Measurements from ENCODE around the gene SLC15A3.

The SLC15A3 gene

DNA sequence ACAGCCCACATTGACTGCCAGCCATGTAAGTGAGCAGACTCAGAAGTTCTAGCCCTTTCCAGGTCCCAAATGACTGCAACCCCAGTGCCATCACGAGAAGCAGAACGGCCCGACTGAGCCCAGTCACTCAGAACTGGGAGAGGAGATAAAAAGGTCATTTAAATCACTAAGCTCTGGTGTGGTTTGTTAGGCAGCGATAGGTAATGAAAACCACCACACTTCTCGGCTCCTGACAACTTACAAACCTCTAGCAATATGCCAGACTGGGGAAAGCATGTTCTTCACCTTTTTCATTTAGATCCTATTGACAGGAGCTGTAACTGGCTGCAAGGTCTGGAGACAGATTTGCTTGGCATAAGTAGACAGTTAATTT lies 6.7 kb downstream of the SLC15A3 start:
- DNase-seq (ENCODE audit: low spot score) = no peak
- Histone ChIP-seq H3K27me3 (ENCODE audit: insufficient read depth, poor library complexity, severe bottlenecking) (no peaks in the 10 kb centered on the region), H3K4me3 (ENCODE audit: severe bottlenecking) (no peak overlapping the region), H3K36me3 (ENCODE audit: low read depth) (no peaks in the 10 kb centered on the region), H3K4me1 (ENCODE audit: insufficient read depth, poor library complexity, severe bottlenecking) (no peaks in the 10 kb centered on the region), H3K9me3 (ENCODE audit: severe bottlenecking) (no peaks in the 10 kb centered on the region), H3K27ac (ENCODE audit: poor library complexity, severe bottlenecking) (no peak overlapping the region)
- TF ChIP-seq, protein P1, sequence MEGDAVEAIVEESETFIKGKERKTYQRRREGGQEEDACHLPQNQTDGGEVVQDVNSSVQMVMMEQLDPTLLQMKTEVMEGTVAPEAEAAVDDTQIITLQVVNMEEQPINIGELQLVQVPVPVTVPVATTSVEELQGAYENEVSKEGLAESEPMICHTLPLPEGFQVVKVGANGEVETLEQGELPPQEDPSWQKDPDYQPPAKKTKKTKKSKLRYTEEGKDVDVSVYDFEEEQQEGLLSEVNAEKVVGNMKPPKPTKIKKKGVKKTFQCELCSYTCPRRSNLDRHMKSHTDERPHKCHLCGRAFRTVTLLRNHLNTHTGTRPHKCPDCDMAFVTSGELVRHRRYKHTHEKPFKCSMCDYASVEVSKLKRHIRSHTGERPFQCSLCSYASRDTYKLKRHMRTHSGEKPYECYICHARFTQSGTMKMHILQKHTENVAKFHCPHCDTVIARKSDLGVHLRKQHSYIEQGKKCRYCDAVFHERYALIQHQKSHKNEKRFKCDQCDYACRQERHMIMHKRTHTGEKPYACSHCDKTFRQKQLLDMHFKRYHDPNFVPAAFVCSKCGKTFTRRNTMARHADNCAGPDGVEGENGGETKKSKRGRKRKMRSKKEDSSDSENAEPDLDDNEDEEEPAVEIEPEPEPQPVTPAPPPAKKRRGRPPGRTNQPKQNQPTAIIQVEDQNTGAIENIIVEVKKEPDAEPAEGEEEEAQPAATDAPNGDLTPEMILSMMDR (IDR thresholded peaks at IDR 0.05; ENCODE audit: poor library complexity, severe bottlenecking) = no peak
- no peak for ATAC-seq (ENCODE audit: low read depth)

DNA sequence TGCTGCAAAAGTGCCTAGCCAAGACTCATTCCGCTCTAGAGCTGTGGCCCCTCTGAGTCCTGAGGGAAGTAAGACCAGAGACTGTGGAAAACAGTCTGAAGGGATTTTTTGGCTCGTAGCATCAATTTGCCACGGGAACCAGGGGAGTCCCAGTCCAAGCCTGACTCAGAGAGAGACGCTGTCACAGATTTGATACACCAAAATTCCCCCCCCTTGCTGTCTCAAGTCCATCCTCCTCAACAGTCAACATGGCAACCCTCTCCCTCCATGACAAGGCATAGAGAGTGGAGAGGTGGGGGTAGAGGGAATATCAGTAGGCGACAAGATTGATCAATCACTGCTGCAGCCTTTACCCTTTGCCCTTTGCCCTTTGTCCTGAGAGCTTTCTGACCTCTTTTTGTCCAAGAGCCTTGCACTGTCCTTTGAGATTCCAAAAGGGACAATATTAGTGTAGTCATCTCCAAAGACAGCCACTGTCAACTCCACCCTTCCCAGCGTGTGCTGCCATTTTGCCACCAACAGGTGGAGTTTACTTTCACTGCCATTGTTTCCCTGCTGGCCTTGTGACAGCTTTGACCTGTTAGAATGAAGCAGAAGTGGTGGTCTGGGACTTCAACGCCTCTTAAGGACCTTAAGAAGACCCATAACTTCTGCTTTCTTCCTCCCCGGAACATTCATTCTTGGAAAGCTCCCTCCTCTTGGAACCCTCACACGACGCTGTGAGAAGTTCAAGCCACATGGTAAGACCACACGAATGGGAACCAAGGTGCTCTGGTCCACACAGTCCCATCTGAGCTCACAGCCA lies 7.3 kb downstream of the SLC15A3 start:
- Histone ChIP-seq H3K27ac (ENCODE audit: poor library complexity, severe bottlenecking) (no peak overlapping the region), H3K4me3 (ENCODE audit: severe bottlenecking) (no peak overlapping the region), H3K36me3 (ENCODE audit: low read depth) (no peaks in the 10 kb centered on the region), H3K9me3 (ENCODE audit: severe bottlenecking) (no peaks in the 10 kb centered on the region), H3K27me3 (ENCODE audit: insufficient read depth, poor library complexity, severe bottlenecking) (no peaks in the 10 kb centered on the region), H3K4me1 (ENCODE audit: insufficient read depth, poor library complexity, severe bottlenecking) (no peaks in the 10 kb centered on the region)
- ATAC-seq (ENCODE audit: low read depth) (no peak), DNase-seq (ENCODE audit: low spot score) (no peak)
- TF ChIP-seq, protein P1 (IDR thresholded peaks at IDR 0.05; ENCODE audit: poor library complexity, severe bottlenecking) = no peak

DNA sequence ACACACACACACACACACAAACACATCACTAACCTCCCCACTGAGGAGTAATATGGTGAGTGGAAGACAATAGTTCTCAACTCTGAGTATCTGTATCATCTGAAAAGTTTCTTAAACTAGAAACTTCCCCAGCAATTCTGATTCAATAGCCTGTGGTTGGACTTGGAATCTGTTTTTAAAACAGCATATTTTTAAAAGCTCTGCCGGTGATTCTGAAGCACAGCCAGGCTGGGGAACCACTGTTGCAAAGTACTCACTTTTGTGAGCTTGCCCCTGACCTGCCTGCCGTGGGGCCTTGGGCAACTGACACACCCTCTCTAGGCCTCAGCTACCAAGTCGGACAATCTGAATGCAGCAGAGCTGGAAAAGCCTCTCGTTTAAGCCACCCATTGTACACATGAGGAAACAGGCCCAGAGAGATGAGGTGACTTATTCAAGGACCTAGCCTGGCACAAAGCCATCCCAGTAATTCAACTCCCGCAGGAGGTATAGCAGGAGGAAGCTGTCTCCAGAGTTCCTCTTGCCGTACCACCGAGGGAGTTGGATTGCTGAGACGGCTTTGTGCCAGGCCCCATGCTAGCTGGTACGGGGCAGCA lies 8.9 kb downstream of the SLC15A3 start:
- Histone ChIP-seq H3K27ac (ENCODE audit: poor library complexity, severe bottlenecking) (no peak overlapping the region), H3K4me3 (ENCODE audit: severe bottlenecking) (no peak overlapping the region), H3K4me1 (ENCODE audit: insufficient read depth, poor library complexity, severe bottlenecking) (no peaks in the 10 kb centered on the region), H3K27me3 (ENCODE audit: insufficient read depth, poor library complexity, severe bottlenecking) (no peaks in the 10 kb centered on the region), H3K9me3 (ENCODE audit: severe bottlenecking) (no peaks in the 10 kb centered on the region), H3K36me3 (ENCODE audit: low read depth) (no peaks in the 10 kb centered on the region)
- TF ChIP-seq, protein P1 (IDR thresholded peaks at IDR 0.05; ENCODE audit: poor library complexity, severe bottlenecking) = no peak
- DNase-seq (ENCODE audit: low spot score) (no peak), ATAC-seq (ENCODE audit: low read depth) (peak; percentile 58)

DNA sequence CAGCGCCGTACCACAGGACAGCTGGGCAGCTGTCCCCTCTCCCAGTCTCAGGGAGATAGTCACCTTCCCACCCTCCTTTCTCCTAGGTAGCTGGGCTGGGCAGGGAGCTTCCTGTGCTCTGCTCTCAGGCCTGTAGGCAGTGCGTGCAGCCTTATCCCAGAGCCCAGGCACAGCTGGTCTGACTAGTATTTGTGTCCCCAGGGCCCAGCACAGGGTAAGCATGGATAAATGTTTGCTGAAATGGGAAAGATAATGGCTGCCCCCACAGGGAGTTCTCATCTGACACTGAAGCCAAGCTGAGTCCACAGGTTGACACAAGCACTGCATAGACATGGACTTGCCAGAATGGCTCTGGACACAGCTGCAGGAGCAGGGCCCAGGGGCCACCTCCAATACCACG lies 9.8 kb downstream of the SLC15A3 start:
- ATAC-seq (ENCODE audit: low read depth) (no peak), DNase-seq (ENCODE audit: low spot score) (no peak)
- Histone ChIP-seq H3K9me3 (ENCODE audit: severe bottlenecking) (no peaks in the 10 kb centered on the region), H3K4me1 (ENCODE audit: insufficient read depth, poor library complexity, severe bottlenecking) (no peaks in the 10 kb centered on the region), H3K4me3 (ENCODE audit: severe bottlenecking) (no peak overlapping the region), H3K27ac (ENCODE audit: poor library complexity, severe bottlenecking) (no peak overlapping the region), H3K36me3 (ENCODE audit: low read depth) (no peaks in the 10 kb centered on the region), H3K27me3 (ENCODE audit: insufficient read depth, poor library complexity, severe bottlenecking) (no peaks in the 10 kb centered on the region)
- TF ChIP-seq, protein P1 (IDR thresholded peaks at IDR 0.05; ENCODE audit: poor library complexity, severe bottlenecking) = no peak
